Trophoblast cell (in vitro differentiated cells and primary cell): ENCODE measurements around the gene SNRNP70.

ENCODE experiments used
- DNase-seq, 2 donors: peaks; one replicate each; pipeline ENCODE4 v3.0.0-alpha.2; 2016
- H2AFZ ChIP-seq: 2 replicates; pipeline ENCODE4 v1.6.1; 2013; ENCODE audit warnings: low read length, moderate library complexity, mild to moderate bottlenecking; ENCODE audit not compliant: insufficient read depth, poor library complexity
- H2AK5ac ChIP-seq: 2 replicates; pipeline ENCODE4 v1.6.1; 2013; ENCODE audit warnings: mild to moderate bottlenecking, low read length
- H2BK120ac ChIP-seq: 2 replicates; pipeline ENCODE4 v1.6.1; 2013; ENCODE audit warnings: low read length, mild to moderate bottlenecking, moderate library complexity; ENCODE audit not compliant: insufficient read depth, poor library complexity
- H2BK12ac ChIP-seq: 2 replicates; pipeline ENCODE4 v1.6.1; 2013; ENCODE audit warnings: mild to moderate bottlenecking, low read length, moderate library complexity
- H2BK5ac ChIP-seq: 2 replicates; pipeline ENCODE4 v1.6.1; 2013; ENCODE audit warnings: low read length, low read depth, moderate library complexity, mild to moderate bottlenecking; ENCODE audit not compliant: poor library complexity
- H3K14ac ChIP-seq: 2 replicates; pipeline ENCODE4 v1.6.1; 2013; ENCODE audit warnings: mild to moderate bottlenecking, low read length
- H3K18ac ChIP-seq: 2 replicates; pipeline ENCODE4 v1.6.1; 2013; ENCODE audit warnings: mild to moderate bottlenecking, low read length
- H3K23ac ChIP-seq: 2 replicates; pipeline ENCODE4 v1.6.1; 2013; ENCODE audit warnings: low read length
- H3K27ac ChIP-seq: 2 replicates; pipeline ENCODE4 v1.5.1; 2013; ENCODE audit warnings: low read depth, mild to moderate bottlenecking, inconsistent platforms, low read length, moderate library complexity
- H3K27me3 ChIP-seq: 2 replicates; pipeline ENCODE4 v1.6.1; 2013; ENCODE audit warnings: inconsistent platforms, mild to moderate bottlenecking, low read length, moderate library complexity; ENCODE audit not compliant: insufficient read depth
- H3K36me3 ChIP-seq, 2 experiments: 1 replicate in 1 of 2; 2 replicates in 1 of 2; pipeline ENCODE4 v1.6.1; 2013; ENCODE audit warnings: low read length in 2 of 2, mild to moderate bottlenecking in 2 of 2, moderate library complexity in 1 of 2; ENCODE audit not compliant: insufficient read depth in 2 of 2, control insufficient read depth in 1 of 2
- H3K4ac ChIP-seq: 2 replicates; pipeline ENCODE4 v1.6.1; 2013; ENCODE audit warnings: low read depth, mild to moderate bottlenecking, low read length, moderate library complexity
- H3K4me1 ChIP-seq, 2 experiments: 1 replicate in 1 of 2; 2 replicates in 1 of 2; pipeline ENCODE4 v1.6.1; 2013; ENCODE audit warnings: low read length in 2 of 2, mild to moderate bottlenecking in 2 of 2, moderate library complexity in 1 of 2; ENCODE audit not compliant: insufficient read depth in 2 of 2, control insufficient read depth in 1 of 2
- H3K4me2 ChIP-seq: 2 replicates; pipeline ENCODE4 v1.6.1; 2013; ENCODE audit warnings: inconsistent platforms, mild to moderate bottlenecking, low read length, moderate library complexity
- H3K4me3 ChIP-seq: 2 replicates; pipeline ENCODE4 v1.5.1; 2013; ENCODE audit warnings: mild to moderate bottlenecking, low read depth, low read length, inconsistent platforms
- H3K79me1 ChIP-seq: one replicate; pipeline ENCODE4 v1.6.1; 2013; ENCODE audit warnings: low read length
- H3K79me2 ChIP-seq: 2 replicates; pipeline ENCODE4 v1.6.1; 2013; ENCODE audit warnings: low read length, mild to moderate bottlenecking; ENCODE audit not compliant: control insufficient read depth, insufficient read depth, poor library complexity
- H3K9ac ChIP-seq: 2 replicates; pipeline ENCODE4 v1.6.1; 2013; ENCODE audit warnings: mild to moderate bottlenecking, low read length
- H3K9me3 ChIP-seq: 2 replicates; pipeline ENCODE4 v1.6.1; 2013; ENCODE audit warnings: low read depth, mild to moderate bottlenecking, control low read depth, inconsistent platforms, low read length; ENCODE audit not compliant: insufficient read depth
- H4K12ac ChIP-seq: 2 replicates; pipeline ENCODE4 v1.6.1; 2013; ENCODE audit warnings: low read depth, mild to moderate bottlenecking, low read length, moderate library complexity
- H4K8ac ChIP-seq: 2 replicates; pipeline ENCODE4 v1.6.1; 2013; ENCODE audit warnings: low read depth, mild to moderate bottlenecking, low read length, moderate library complexity
- H4K91ac ChIP-seq: one replicate; pipeline ENCODE4 v1.6.1; 2013; ENCODE audit warnings: low read depth, mild to moderate bottlenecking, low read length, moderate library complexity
- WGBS: extraction: QIAGEN DNeasy Blood & Tissue Kit; methylation state at CpG from one replicate; pipeline ENCODE4 v1.1.7; 2013; ENCODE audit warnings: missing lambda C conversion rate; ENCODE audit not compliant: insufficient read length, insufficient coverage; ENCODE audit errors: extremely low coverage; 5-methylcytosine and 5-hydroxymethylcytosine counted together

The SNRNP70 gene

GRCh38 chr19:49109569-49110233, 24.4 kb downstream of the SNRNP70 start:
- H2BK120ac ChIP-seq = no peak overlapping the region
- no peak overlapping the region for H3K4me2 ChIP-seq
- no peak overlapping the region for H4K12ac ChIP-seq
- WGBS = no CpG with 5 or more reads among the region's 8 CpGs
- peaks cover 3% of the 10 kb centered on the region for H3K79me1 ChIP-seq
- H3K36me3 ChIP-seq = peaks cover 48 to 49% of the 10 kb centered on the region in 2 experiments
- H3K27ac ChIP-seq = no peak overlapping the region
- peaks cover 3% of the 10 kb centered on the region for H3K9me3 ChIP-seq
- no peak overlapping the region for H2AK5ac ChIP-seq
- no peak overlapping the region for H4K8ac ChIP-seq
- H3K79me2 ChIP-seq = peaks cover 2% of the 10 kb centered on the region
- peaks cover 5% of the 10 kb centered on the region in 2 experiments for H3K4me1 ChIP-seq
- H2BK12ac ChIP-seq = no peak overlapping the region
- no peak overlapping the region for H4K91ac ChIP-seq
- H3K23ac ChIP-seq = no peak overlapping the region
- no peaks in the 10 kb centered on the region for H3K27me3 ChIP-seq
- no peak overlapping the region for H3K18ac ChIP-seq
- peak overlapping the region; percentile 14 for H3K4me3 ChIP-seq
- H2AFZ ChIP-seq = no peak overlapping the region
- no peak for DNase-seq
- no peak overlapping the region for H2BK5ac ChIP-seq
- no peak overlapping the region for H3K9ac ChIP-seq
- H3K14ac ChIP-seq = no peak overlapping the region
- no peak overlapping the region for H3K4ac ChIP-seq

- Histone ChIP-seq H2AK5ac (no peak overlapping the region), H3K79me1 (peaks cover 8% of the 10 kb centered on the region), H4K8ac (no peak overlapping the region), H3K27me3 (no peaks in the 10 kb centered on the region), H3K4me3 (no peak overlapping the region), H3K23ac (no peak overlapping the region), H2AFZ (no peak overlapping the region), H3K27ac (no peak overlapping the region), H3K18ac (no peak overlapping the region), H3K4me1 (peaks cover 5 to 9% of the 10 kb centered on the region in 2 experiments), H3K4me2 (no peak overlapping the region), H2BK12ac (no peak overlapping the region), H3K36me3 (peaks cover 41% of the 10 kb centered on the region in 2 experiments), H2BK5ac (no peak overlapping the region), H3K9me3 (peaks cover 3% of the 10 kb centered on the region), H4K91ac (no peak overlapping the region), H3K4ac (no peak overlapping the region), H2BK120ac (no peak overlapping the region), H3K79me2 (peaks cover 5% of the 10 kb centered on the region), H3K14ac (no peak overlapping the region), H3K9ac (no peak overlapping the region), H4K12ac (no peak overlapping the region)
- no CpG with 5 or more reads among the region's 3 CpGs for WGBS
- DNase-seq = no peak
Observed at GRCh38 chr19:49110567-49110966, 25.3 kb downstream of the SNRNP70 start.

- no peak overlapping the region for H3K4me2 ChIP-seq
- DNase-seq = no peak
- H4K12ac ChIP-seq = no peak overlapping the region
- no peak overlapping the region for H4K8ac ChIP-seq
- no peaks in the 10 kb centered on the region for H3K27me3 ChIP-seq
- H2AFZ ChIP-seq = no peak overlapping the region
- H2AK5ac ChIP-seq = no peak overlapping the region
- H2BK5ac ChIP-seq = no peak overlapping the region
- peaks cover 3% of the 10 kb centered on the region for H3K9me3 ChIP-seq
- H3K79me1 ChIP-seq = peaks cover 8% of the 10 kb centered on the region
- no peak overlapping the region for H2BK120ac ChIP-seq
- peaks cover 5% of the 10 kb centered on the region for H3K79me2 ChIP-seq
- no peak overlapping the region for H3K4me3 ChIP-seq
- H3K14ac ChIP-seq = no peak overlapping the region
- H3K4me1 ChIP-seq = peaks cover 5 to 9% of the 10 kb centered on the region in 2 experiments
- H3K27ac ChIP-seq = no peak overlapping the region
- H3K18ac ChIP-seq = no peak overlapping the region
- H2BK12ac ChIP-seq = no peak overlapping the region
- no peak overlapping the region for H3K4ac ChIP-seq
- H3K36me3 ChIP-seq = peaks cover 36 to 38% of the 10 kb centered on the region in 2 experiments
- H3K23ac ChIP-seq = no peak overlapping the region
- no peak overlapping the region for H4K91ac ChIP-seq
- WGBS = no CpG with 5 or more reads among the region's 11 CpGs
- no peak overlapping the region for H3K9ac ChIP-seq
Observed at GRCh38 chr19:49111218-49111998, 26.2 kb downstream of the SNRNP70 start.

- WGBS = no CpG with 5 or more reads among the region's 66 CpGs
- H3K79me2 ChIP-seq = peaks cover 7% of the 10 kb centered on the region
- H2AK5ac ChIP-seq = peak within 1 kb of the TSS; percentile 71
- peak within 1 kb of the TSS; percentile 48 for H3K18ac ChIP-seq
- H3K4ac ChIP-seq = peak within 1 kb of the TSS; percentile 34
- H2AFZ ChIP-seq = peak within 1 kb of the TSS; percentile 53
- H3K27me3 ChIP-seq = no peaks in the 10 kb centered on the region
- peaks cover 10 to 14% of the 10 kb centered on the region in 2 experiments for H3K36me3 ChIP-seq
- H3K9me3 ChIP-seq = peaks cover 3% of the 10 kb centered on the region
- H4K12ac ChIP-seq = peak within 1 kb of the TSS; percentile 39
- H3K4me3 ChIP-seq = peak within 1 kb of the TSS; percentile 80
- H4K8ac ChIP-seq = peak within 1 kb of the TSS; percentile 34
- peak within 1 kb of the TSS; percentile 67 for H2BK120ac ChIP-seq
- peak; percentile 58 to 82 for DNase-seq
- H4K91ac ChIP-seq = peak within 1 kb of the TSS; percentile 80
- H2BK12ac ChIP-seq = peak within 1 kb of the TSS; percentile 8
- H3K9ac ChIP-seq = peak within 1 kb of the TSS; percentile 73
- peak within 1 kb of the TSS; percentile 38 for H3K27ac ChIP-seq
- H3K14ac ChIP-seq = peak within 1 kb of the TSS; percentile 63
- H3K23ac ChIP-seq = no peak within 1 kb of the TSS
- H3K79me1 ChIP-seq = peaks cover 13% of the 10 kb centered on the region
- H3K4me2 ChIP-seq = peak within 1 kb of the TSS; percentile 96
- peak within 1 kb of the TSS; percentile 67 for H2BK5ac ChIP-seq
- peaks cover 10 to 20% of the 10 kb centered on the region in 2 experiments for H3K4me1 ChIP-seq
Observed at GRCh38 chr19:49113762-49114629, 28.7 kb downstream of the SNRNP70 start, which contains the start of gene LIN7B. TSS of gene LIN7B (plus strand) at chr19:49114370. CDS start at chr19:49114405, 35 bp downstream.
